Osteocyte (in vitro differentiated cells): ENCODE data around the gene UST. TPM values are rescaled to one million over a fixed set of nuclear protein-coding genes. Genes with fewer than 3 reads are reported as not detected.

Source experiments
- DNase-seq: peaks from one replicate; pipeline ENCODE4 v3.0.0; 2021; ENCODE audit warnings: mixed read lengths; ENCODE audit not compliant: unreplicated experiment; ENCODE audit errors: extremely low spot score
- H3K27ac Mint-ChIP-seq: one replicate; pipeline ENCODE4 v1.8.0; 2021; ENCODE audit warnings: mild to moderate bottlenecking, mixed read lengths; ENCODE audit not compliant: unreplicated experiment
- H3K27me3 Mint-ChIP-seq: one replicate; pipeline ENCODE4 v1.8.0; 2021; ENCODE audit warnings: mixed read lengths; ENCODE audit not compliant: unreplicated experiment
- H3K36me3 Mint-ChIP-seq: one replicate; pipeline ENCODE4 v1.8.0; 2021; ENCODE audit warnings: mixed read lengths; ENCODE audit not compliant: unreplicated experiment
- H3K4me1 Mint-ChIP-seq: one replicate; pipeline ENCODE4 v1.8.0; 2021; ENCODE audit warnings: mixed read lengths; ENCODE audit not compliant: unreplicated experiment
- H3K4me3 Mint-ChIP-seq: one replicate; pipeline ENCODE4 v1.8.0; 2021; ENCODE audit warnings: mild to moderate bottlenecking, moderate library complexity, mixed read lengths; ENCODE audit not compliant: unreplicated experiment
- H3K9me3 Mint-ChIP-seq: one replicate; pipeline ENCODE4 v1.8.0; 2021; ENCODE audit warnings: mixed read lengths; ENCODE audit not compliant: unreplicated experiment
- CTCF ChIP-seq: fragments of 200-600 bp; sonication (generic); IDR thresholded peaks from 2 replicates; pipeline ENCODE4 v1.5.0; 2021; ENCODE audit warnings: antibody characterized with exemption, mild to moderate bottlenecking, moderate library complexity
- total RNA-seq: library from RNA; stranded (reverse); gene quantifications from 2 replicates; pipeline ENCODE4 v1.2.1, GENCODE V29; 2021

The UST gene
- total RNA-seq, 1 donor from 2014 or later = 15.7 TPM

GRCh38 chr6:148700741-148701311 is 46.0 kb upstream of the UST start:
- peaks cover 12% of the 10 kb centered on the region for H3K9me3 Mint-ChIP-seq
- no peaks in the 10 kb centered on the region for H3K36me3 Mint-ChIP-seq
- DNase-seq = no peak
- peaks cover 16% of the 10 kb centered on the region for H3K4me1 Mint-ChIP-seq
- H3K27me3 Mint-ChIP-seq = no peaks in the 10 kb centered on the region
- H3K27ac Mint-ChIP-seq = peak overlapping the region; percentile 0
- H3K4me3 Mint-ChIP-seq = peak overlapping the region; percentile 61
- no peak for TF ChIP-seq CTCF

- Mint-ChIP-seq H3K27ac (peak overlapping the region; percentile 0), H3K4me1 (peaks cover 16% of the 10 kb centered on the region), H3K9me3 (peaks cover 12% of the 10 kb centered on the region), H3K36me3 (no peaks in the 10 kb centered on the region), H3K27me3 (no peaks in the 10 kb centered on the region), H3K4me3 (peak overlapping the region; percentile 61)
- no peak for DNase-seq
- TF ChIP-seq CTCF = no peak
Observed at GRCh38 chr6:148701375-148701774, 45.5 kb upstream of the UST start.

GRCh38 chr6:148703900-148704299 is 42.9 kb upstream of the UST start:
- H3K9me3 Mint-ChIP-seq = peaks cover 12% of the 10 kb centered on the region
- no peak for TF ChIP-seq CTCF
- H3K27me3 Mint-ChIP-seq = no peaks in the 10 kb centered on the region
- H3K27ac Mint-ChIP-seq = no peak overlapping the region
- peaks cover 23% of the 10 kb centered on the region for H3K4me1 Mint-ChIP-seq
- H3K36me3 Mint-ChIP-seq = no peaks in the 10 kb centered on the region
- H3K4me3 Mint-ChIP-seq = no peak overlapping the region
- no peak for DNase-seq

- no peak overlapping the region for H3K27ac Mint-ChIP-seq
- TF ChIP-seq CTCF = no peak
- peaks cover 30% of the 10 kb centered on the region for H3K4me1 Mint-ChIP-seq
- no peak for DNase-seq
- no peak overlapping the region for H3K4me3 Mint-ChIP-seq
- H3K27me3 Mint-ChIP-seq = no peaks in the 10 kb centered on the region
- no peaks in the 10 kb centered on the region for H3K36me3 Mint-ChIP-seq
- peaks cover 12% of the 10 kb centered on the region for H3K9me3 Mint-ChIP-seq
Observed at GRCh38 chr6:148704400-148705246, 42.2 kb upstream of the UST start.

GRCh38 chr6:148708707-148709106 is 38.1 kb upstream of the UST start:
- peaks cover 4% of the 10 kb centered on the region for H3K36me3 Mint-ChIP-seq
- DNase-seq = no peak
- H3K27ac Mint-ChIP-seq = peak overlapping the region; percentile 11
- no peak overlapping the region for H3K4me3 Mint-ChIP-seq
- peaks cover 10% of the 10 kb centered on the region for H3K9me3 Mint-ChIP-seq
- H3K4me1 Mint-ChIP-seq = peaks cover 25% of the 10 kb centered on the region
- no peak for TF ChIP-seq CTCF
- no peaks in the 10 kb centered on the region for H3K27me3 Mint-ChIP-seq
